Iris pigment epithelial cell (primary cell): ENCODE measurements around the gene CACNA2D2.

Experiments
- DNase-seq: peaks from one replicate; pipeline ENCODE4 v3.0.0-alpha.2; 2011; ENCODE audit warnings: low read depth

Gene CACNA2D2

GRCh38 chr3:50345586-50346234, 157.7 kb downstream of the CACNA2D2 start, which contains the start of gene ZMYND10:
Gene ZMYND10, minus strand, starts transcription at chr3:50345732. Its CDS starts 153 bp downstream, at chr3:50345579.
- DNase-seq = no peak

DNA sequence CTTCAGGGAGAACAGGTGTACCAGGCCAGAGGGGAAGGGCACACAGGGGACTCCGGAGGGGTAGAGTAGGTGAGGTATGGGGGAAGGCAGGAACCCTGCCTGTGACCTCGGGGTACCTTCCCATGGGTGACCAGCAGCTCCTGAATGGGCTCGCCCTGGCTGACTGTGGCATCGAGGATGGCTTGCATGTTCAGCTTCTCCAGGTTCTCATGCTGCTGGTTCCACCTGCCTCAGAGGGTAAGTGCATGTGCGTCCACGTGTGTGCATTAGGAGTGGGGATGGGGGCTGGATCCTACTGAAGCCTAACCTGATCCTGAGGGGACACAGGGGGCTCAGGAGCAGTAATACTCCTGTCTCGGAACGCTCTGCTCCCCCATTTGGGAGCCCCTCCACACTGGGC, 158.4 kb downstream of the CACNA2D2 start:
- no peak for DNase-seq

DNA sequence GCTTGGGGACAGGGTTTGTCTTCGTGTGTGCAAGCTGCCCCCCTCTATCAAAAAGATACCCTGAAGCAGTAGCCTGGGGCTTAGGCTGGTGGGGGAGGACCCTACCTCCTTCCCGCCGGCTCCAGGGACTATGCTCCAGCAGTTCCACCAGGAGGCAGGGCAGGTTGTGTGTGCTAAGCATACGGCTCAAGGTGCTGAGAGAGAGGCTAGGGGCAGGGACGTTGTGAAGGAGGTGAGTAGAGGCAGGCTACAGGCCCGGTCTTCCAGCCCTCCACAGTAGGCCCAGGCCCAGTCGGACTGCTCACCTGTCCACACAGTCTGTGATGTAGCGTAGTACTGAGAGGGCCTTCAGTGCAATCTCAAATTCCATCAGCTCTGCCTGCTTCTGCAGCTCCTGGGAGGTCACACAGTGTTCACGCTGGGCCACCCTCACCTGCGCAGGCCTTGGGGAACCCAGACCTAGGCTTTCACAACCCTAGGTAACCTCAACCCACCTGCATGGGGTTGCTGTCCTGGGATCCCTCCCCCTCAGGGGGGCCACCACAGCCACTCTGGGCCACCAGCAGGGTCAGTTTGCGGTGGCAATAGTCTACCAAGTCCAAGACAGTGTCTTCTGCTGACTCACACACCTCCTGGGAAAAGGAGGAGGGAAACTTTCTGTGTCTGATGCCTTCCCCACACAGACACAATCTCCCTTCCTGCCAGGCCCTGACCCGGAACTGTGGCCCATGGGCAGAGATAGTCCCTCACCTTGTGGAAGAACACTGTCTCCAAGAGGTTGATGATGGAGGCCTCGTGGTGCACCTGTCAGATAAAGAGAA, 160.4 kb downstream of the CACNA2D2 start:
- DNase-seq = no peak

- DNase-seq = no peak
Measured at GRCh38 chr3:50341996-50342650, 161.3 kb downstream of the CACNA2D2 start.

DNA sequence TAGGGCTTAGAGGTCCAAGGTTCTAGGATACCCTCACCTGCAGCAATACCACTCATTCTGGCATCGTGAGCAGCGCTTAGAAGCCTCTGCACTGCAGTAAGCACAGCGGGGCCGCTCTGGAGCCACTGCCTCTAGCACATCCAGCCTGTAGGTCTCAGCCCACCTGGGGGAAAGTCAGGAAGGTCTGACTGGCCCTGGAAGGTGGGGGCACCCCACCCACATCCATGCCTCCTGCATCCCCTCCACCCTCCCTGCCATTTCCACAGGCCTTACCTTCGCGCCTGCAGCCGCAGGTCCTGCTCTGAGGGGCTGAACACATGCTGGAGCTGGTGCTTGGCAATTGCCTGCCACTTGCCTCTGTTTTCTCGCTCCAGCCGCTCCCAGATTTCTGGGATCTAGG, 161.9 kb downstream of the CACNA2D2 start:
- DNase-seq = no peak

- peak; percentile 60 for DNase-seq
Measured at GRCh38 chr3:50340448-50341329, 162.7 kb downstream of the CACNA2D2 start, which contains the start of gene RASSF1. Gene RASSF1, minus strand, starts transcription at chr3:50340836. Its CDS starts 31 bp downstream, at chr3:50340805.

DNA sequence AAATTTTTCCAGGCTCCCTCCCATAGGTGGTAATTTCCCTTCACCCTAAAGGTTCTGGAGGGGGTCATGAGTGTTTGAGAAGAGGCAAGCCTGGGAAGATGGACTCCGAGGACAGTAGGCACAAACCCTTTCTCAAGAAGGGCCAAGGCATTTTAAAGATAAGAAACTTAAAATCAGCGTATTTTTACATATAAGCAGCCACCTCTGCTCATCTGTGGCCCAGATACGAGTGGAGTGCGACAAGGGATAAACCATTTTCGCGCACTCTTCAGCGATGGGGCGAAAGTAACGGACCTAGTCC, 163.3 kb downstream of the CACNA2D2 start:
- no peak for DNase-seq

DNA sequence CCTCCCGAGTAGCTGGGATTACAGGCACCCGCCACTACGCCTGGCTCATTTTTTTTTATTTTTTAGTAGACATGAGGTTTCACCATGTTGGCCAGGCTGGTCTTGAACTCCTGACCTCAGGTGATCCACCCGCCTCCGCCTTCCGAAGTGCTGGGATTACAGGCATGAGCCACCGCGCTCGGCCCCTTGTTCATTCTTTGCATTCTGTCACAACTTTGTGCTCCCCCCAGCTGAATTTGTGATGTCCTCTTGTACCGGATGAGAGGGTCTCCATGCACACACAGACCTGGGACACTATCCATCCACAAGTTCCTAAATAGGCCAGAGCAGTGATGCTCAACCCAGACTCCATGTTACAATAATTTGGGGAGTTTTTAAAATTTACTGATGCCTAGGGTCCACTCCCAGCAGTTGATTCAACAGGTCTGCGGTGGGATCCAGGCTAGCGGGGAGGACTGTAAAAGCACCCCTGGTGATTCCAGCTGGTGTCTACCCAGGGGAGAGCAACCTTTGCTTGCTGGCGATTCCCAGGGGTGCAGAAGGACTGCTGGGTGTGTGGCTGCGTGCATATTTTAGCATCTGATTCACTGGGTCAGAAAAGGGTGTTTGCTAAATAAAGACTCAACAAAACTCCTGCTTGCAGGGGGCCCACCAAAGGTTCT, 163.8 kb downstream of the CACNA2D2 start:
- peak; percentile 62 for DNase-seq

GRCh38 chr3:50338965-50339364, 164.5 kb downstream of the CACNA2D2 start:
- DNase-seq = no peak

DNA sequence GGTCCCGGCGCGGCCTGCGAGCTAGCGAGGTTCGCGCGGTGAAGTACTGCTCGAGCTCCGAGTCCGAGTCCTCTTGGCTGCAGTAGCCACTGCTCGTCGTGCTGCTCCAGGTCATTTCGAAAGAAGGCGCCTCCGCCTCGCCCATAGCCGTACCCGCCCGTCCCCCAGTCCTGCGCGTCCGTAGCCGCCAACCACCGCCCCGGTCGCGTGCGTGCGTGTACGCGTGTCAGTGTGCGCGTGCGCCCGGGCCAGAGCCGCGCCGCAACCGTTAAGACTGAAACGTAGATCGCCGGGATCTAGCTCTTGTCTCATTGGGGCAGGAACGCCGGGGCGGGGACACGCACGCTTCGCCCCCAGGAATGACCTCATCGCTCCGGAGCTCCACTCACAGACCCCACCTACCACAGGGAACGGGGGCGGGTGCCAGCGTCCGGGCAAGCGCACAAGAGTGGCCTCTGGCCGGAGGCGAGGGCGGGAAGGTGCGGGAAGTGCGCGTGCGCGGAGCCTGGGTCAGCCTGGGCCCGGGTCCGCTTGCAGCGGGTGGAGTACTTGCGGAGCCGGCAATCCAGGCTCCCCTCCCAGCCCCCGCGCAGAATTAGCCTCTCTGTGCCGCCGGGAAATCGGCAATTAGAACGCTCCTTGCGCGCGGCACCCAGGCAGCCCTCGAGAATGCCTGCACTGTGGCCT, 166.1 kb downstream of the CACNA2D2 start:
- peak; percentile 100 for DNase-seq

DNA sequence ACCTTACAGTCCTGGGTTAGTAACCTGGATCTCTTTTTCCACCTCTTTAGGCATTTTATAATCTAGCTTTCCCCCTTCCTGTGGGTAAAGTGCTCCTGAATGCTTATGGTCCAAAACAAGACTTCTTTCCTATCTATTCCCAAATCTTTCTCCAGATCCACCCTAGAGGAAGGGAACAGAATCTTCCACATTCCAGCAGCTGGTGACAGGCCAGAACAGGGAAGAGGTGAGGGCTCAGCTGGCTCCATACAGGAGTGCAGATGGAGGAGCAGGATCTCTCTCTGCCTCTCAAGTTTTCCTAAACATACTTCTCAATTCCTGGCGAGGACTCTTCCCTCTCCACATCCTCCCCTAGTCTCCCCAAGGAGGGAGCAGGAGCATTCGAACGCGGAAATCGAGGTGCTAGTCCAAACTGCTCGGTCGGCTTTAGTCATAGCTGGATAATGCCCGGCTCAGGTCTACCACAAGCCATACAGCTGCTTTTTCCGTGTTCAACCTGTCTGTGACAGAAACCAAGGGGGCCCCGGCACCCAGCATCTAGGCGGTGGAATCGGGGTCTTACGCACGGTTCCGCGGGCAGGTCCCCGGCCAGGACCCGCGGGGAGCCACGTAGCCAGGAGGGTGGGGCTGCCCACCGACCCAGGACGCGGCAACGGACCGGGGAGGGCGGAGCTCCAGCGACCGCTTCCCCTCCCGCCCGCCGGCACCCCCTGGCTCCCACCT, 166.8 kb downstream of the CACNA2D2 start:
- DNase-seq = peak; percentile 47

- DNase-seq = no peak
Measured at GRCh38 chr3:50334339-50335075, 168.9 kb downstream of the CACNA2D2 start.

- peak; percentile 87 for DNase-seq
Measured at GRCh38 chr3:50333744-50334328, 169.6 kb downstream of the CACNA2D2 start.

- DNase-seq = no peak
Measured at GRCh38 chr3:50331364-50331907, 172.0 kb downstream of the CACNA2D2 start.

DNA sequence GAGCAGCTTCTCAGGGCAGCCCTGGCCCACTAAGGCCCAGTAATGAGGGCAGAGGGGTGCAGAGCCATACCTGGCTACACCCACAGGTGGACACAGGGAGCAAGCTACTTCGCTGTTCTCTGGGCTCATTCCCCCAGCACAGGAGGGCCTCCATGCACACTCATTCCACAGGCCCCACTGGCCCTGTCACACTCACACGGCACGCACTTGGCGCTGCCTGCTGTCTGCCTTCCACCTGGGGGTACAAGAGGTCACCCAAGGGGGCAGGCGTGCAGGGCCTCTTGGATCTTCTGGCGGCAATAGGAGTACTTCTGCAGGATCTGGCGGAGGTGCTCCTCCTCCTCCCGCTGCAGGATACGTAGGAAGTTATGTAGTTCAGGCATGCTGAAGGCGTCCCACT, 173.1 kb downstream of the CACNA2D2 start:
- DNase-seq = no peak

GRCh38 chr3:50327943-50328691, 175.3 kb downstream of the CACNA2D2 start, which contains the start of gene TUSC2:
Gene TUSC2, minus strand, starts transcription at chr3:50328223. Its CDS starts 124 bp downstream, at chr3:50328099.
- peak; percentile 97 for DNase-seq

DNA sequence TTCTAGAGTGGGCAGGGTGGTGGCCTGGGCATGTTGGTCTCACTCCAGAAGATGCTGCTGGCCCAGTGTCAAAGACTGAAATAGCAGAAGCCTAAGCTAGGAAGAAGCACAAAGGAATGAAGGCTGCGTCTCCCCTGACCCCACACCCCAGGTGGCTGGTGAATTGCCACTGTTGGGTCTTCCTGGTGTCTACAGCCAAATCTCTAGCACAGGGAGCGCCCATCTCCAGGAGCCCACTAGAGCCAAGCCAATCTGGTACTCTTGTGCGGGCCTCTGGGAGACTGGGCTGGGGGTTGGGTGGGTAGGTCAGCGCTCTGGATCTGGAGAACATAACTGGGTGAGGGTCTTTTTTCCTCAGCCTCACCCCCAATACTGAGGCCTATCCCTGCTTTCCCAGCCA, 176.3 kb downstream of the CACNA2D2 start:
- DNase-seq = no peak

- DNase-seq = no peak
Measured at GRCh38 chr3:50326182-50326541, 177.3 kb downstream of the CACNA2D2 start.
